ENCODE measurements around the gene UBE2E2. TPM values are rescaled to one million over a fixed set of nuclear protein-coding genes. Genes with fewer than 3 reads are reported as not detected.
A peak's percentile ranks its signal among the peaks of the same experiment; 100 is the strongest.

UBE2E2 gene
- total and polyA plus RNA-seq, 2 of the 13 experiments (the other 11 are each of a cell fraction or from before 2014, with no cell fraction given) = 0.77 to 1.5 TPM

DNA sequence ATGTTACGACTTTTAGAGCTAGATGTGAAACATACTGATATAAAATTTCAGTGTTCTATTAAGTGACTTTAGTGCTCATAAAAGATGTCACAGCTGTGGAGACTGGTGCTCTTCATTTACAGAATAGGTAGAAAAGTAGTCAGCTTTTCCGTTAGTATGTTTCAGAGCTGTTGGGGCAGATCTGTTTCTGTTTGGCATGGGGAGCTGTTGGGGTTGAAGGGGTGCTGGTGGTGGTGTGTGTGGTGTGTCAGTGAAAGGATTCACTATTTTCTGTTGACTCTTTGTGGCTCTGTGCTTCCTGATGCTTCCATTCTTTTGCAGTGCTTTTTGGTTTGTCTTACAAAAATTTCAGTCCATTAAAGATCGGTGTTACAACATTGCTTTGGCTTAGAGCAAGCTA is 3.2 kb downstream of the UBE2E2 start:
- Histone ChIP-seq H3K4me1 (ENCODE audit: insufficient read depth, low read length) (no peaks in the 10 kb centered on the region; the same call in 1 of the 2 replicates), H3K27ac (ENCODE audit: extremely low read length, insufficient read depth, low read length) (no peak overlapping the region), H3K9me3 (ENCODE audit: low read length) (no peaks in the 10 kb centered on the region), H3K79me2 (ENCODE audit: insufficient read depth, low read length) (no peaks in the 10 kb centered on the region), H4K20me1 (ENCODE audit: insufficient read depth, low read length) (no peaks in the 10 kb centered on the region), H3K36me3 (replicated peaks in 1 of 2; ENCODE audit: control insufficient read depth in 1 of 2, insufficient read depth in 2 of 2, low read length in 2 of 2) (no peaks in the 10 kb centered on the region), H3K9ac (ENCODE audit: insufficient read depth, low read depth, low read length) (no peak overlapping the region), H3K4me2 (ENCODE audit: low read depth, low read length) (no peak overlapping the region), H2AFZ (ENCODE audit: low read length) (no peak overlapping the region), H3K4me3 (replicated peaks in 1 of 3; ENCODE audit: insufficient read depth in 1 of 3, low read depth in 2 of 3, low read length in 3 of 3) (no peak overlapping the region), H3K27me3 (ENCODE audit: control insufficient read depth in 1 of 2, insufficient read depth in 2 of 2, low read length in 2 of 2) (peaks cover 0 to 31% of the 10 kb centered on the region in 2 experiments)
- intact Hi-C loops (cut with micrococcal nuclease; ENCODE audit: unreplicated experiment) (no loop called here), in situ Hi-C loops (cut with HindIII; ENCODE audit: extremely low pct_ligation_motif_present, low pct_unique_long_range_greater_than_20kb) (no loop called here)
- FAIRE-seq = no peak
- 25% methylated on average over 3 of the region's 3 CpGs for WGBS (ENCODE audit: low lambda C conversion rate)
- ChIA-PET POLR2A (no interaction called here), CTCF (ENCODE audit: low intra/inter-chr PET ratio, low total read pairs) (no interaction called here)
- ATAC-seq = no peak
- DNase-seq (ENCODE audit: low spot score) = no peak
- TF ChIP-seq, protein P1, sequence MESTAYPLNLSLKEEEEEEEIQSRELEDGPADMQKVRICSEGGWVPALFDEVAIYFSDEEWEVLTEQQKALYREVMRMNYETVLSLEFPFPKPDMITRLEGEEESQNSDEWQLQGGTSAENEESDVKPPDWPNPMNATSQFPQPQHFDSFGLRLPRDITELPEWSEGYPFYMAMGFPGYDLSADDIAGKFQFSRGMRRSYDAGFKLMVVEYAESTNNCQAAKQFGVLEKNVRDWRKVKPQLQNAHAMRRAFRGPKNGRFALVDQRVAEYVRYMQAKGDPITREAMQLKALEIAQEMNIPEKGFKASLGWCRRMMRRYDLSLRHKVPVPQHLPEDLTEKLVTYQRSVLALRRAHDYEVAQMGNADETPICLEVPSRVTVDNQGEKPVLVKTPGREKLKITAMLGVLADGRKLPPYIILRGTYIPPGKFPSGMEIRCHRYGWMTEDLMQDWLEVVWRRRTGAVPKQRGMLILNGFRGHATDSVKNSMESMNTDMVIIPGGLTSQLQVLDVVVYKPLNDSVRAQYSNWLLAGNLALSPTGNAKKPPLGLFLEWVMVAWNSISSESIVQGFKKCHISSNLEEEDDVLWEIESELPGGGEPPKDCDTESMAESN (CRISPR knock-in tag; conservative IDR thresholded peaks at IDR 0.05) = no peak
- TF ChIP-seq SP140L (CRISPR knock-in tag; IDR thresholded peaks at IDR 0.05; ENCODE audit: borderline replicate concordance) = no peak
- no peak for TF ChIP-seq REXO4 (CRISPR knock-in tag; IDR thresholded peaks at IDR 0.05; ENCODE audit: borderline replicate concordance)
- no peak for TF ChIP-seq AKAP8 (CRISPR knock-in tag; IDR thresholded peaks at IDR 0.05)
- no TSS peak for BruUV-seq (replicated peaks)

DNA sequence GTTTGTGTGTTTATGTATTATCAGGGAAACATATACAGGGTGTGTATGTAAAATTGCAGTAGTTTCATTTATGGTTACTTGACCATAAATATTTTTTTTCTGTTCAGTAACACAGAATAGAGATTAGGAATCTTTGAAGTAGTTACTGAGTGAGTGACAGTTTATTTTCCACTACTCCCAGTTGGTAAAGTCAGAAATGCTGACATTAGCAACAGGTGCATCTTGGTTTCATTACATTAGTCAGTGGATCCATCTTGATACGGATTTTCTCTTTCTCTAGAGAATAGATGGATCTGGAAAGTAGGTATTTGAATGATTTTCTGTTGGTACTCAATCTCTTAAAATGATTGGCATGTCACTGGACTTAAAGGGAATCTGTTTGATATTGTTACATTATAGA is 6.0 kb downstream of the UBE2E2 start:
- in situ Hi-C loops (cut with HindIII; ENCODE audit: extremely low pct_ligation_motif_present, low pct_unique_long_range_greater_than_20kb) (no loop called here), intact Hi-C loops (cut with micrococcal nuclease; ENCODE audit: unreplicated experiment) (no loop called here)
- no TSS peak for BruUV-seq (replicated peaks)
- ATAC-seq (no peak), DNase-seq (ENCODE audit: low spot score) (no peak), FAIRE-seq (no peak)
- no peak overlapping the region for H3K9ac ChIP-seq (ENCODE audit: insufficient read depth, low read depth, low read length)
- TF ChIP-seq, protein P2, sequence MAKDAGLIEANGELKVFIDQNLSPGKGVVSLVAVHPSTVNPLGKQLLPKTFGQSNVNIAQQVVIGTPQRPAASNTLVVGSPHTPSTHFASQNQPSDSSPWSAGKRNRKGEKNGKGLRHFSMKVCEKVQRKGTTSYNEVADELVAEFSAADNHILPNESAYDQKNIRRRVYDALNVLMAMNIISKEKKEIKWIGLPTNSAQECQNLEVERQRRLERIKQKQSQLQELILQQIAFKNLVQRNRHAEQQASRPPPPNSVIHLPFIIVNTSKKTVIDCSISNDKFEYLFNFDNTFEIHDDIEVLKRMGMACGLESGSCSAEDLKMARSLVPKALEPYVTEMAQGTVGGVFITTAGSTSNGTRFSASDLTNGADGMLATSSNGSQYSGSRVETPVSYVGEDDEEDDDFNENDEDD (CRISPR knock-in tag; IDR thresholded peaks at IDR 0.05; ENCODE audit: borderline replicate concordance) = no peak
- TF ChIP-seq JUND (CRISPR knock-in tag; IDR thresholded peaks at IDR 0.05) = no peak
- no peak for TF ChIP-seq SALL2 (CRISPR knock-in tag; IDR thresholded peaks at IDR 0.05)
- TF ChIP-seq, protein P3, sequence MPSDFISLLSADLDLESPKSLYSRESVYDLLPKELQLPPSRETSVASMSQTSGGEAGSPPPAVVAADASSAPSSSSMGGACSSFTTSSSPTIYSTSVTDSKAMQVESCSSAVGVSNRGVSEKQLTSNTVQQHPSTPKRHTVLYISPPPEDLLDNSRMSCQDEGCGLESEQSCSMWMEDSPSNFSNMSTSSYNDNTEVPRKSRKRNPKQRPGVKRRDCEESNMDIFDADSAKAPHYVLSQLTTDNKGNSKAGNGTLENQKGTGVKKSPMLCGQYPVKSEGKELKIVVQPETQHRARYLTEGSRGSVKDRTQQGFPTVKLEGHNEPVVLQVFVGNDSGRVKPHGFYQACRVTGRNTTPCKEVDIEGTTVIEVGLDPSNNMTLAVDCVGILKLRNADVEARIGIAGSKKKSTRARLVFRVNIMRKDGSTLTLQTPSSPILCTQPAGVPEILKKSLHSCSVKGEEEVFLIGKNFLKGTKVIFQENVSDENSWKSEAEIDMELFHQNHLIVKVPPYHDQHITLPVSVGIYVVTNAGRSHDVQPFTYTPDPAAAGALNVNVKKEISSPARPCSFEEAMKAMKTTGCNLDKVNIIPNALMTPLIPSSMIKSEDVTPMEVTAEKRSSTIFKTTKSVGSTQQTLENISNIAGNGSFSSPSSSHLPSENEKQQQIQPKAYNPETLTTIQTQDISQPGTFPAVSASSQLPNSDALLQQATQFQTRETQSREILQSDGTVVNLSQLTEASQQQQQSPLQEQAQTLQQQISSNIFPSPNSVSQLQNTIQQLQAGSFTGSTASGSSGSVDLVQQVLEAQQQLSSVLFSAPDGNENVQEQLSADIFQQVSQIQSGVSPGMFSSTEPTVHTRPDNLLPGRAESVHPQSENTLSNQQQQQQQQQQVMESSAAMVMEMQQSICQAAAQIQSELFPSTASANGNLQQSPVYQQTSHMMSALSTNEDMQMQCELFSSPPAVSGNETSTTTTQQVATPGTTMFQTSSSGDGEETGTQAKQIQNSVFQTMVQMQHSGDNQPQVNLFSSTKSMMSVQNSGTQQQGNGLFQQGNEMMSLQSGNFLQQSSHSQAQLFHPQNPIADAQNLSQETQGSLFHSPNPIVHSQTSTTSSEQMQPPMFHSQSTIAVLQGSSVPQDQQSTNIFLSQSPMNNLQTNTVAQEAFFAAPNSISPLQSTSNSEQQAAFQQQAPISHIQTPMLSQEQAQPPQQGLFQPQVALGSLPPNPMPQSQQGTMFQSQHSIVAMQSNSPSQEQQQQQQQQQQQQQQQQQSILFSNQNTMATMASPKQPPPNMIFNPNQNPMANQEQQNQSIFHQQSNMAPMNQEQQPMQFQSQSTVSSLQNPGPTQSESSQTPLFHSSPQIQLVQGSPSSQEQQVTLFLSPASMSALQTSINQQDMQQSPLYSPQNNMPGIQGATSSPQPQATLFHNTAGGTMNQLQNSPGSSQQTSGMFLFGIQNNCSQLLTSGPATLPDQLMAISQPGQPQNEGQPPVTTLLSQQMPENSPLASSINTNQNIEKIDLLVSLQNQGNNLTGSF (CRISPR knock-in tag; IDR thresholded peaks at IDR 0.05) = no peak
- peak in 1 of 2 experiments; percentile 24; a peak in 2 of 4 replicates for TF ChIP-seq MAFK (conservative IDR thresholded peaks at IDR 0.05 in 1 of 2, IDR thresholded peaks at IDR 0.05 in 1 of 2; ENCODE audit: low read length in 2 of 2)
- WGBS (ENCODE audit: low lambda C conversion rate) = 23% methylated on average over 1 of the region's 1 CpG
- no peak overlapping the region for H3K4me3 ChIP-seq (replicated peaks in 1 of 3; ENCODE audit: insufficient read depth in 1 of 3, low read depth in 2 of 3, low read length in 3 of 3)
- ChIA-PET CTCF (ENCODE audit: low intra/inter-chr PET ratio, low total read pairs) (no interaction called here), POLR2A (no interaction called here)
- H2AFZ ChIP-seq (ENCODE audit: low read length) = no peak overlapping the region
- H3K27ac ChIP-seq (ENCODE audit: extremely low read length, insufficient read depth, low read length) = no peak overlapping the region
- no peaks in the 10 kb centered on the region for H4K20me1 ChIP-seq (ENCODE audit: insufficient read depth, low read length)
- no peaks in the 10 kb centered on the region for H3K36me3 ChIP-seq (replicated peaks in 1 of 2; ENCODE audit: control insufficient read depth in 1 of 2, insufficient read depth in 2 of 2, low read length in 2 of 2)
- no peaks in the 10 kb centered on the region for H3K9me3 ChIP-seq (ENCODE audit: low read length)
- H3K27me3 ChIP-seq (ENCODE audit: control insufficient read depth in 1 of 2, insufficient read depth in 2 of 2, low read length in 2 of 2) = peaks cover 0 to 10% of the 10 kb centered on the region in 2 experiments; a peak in 3 of 5 replicates
- H3K79me2 ChIP-seq (ENCODE audit: insufficient read depth, low read length) = no peaks in the 10 kb centered on the region
- H3K4me1 ChIP-seq (ENCODE audit: insufficient read depth, low read length) = no peaks in the 10 kb centered on the region
- H3K4me2 ChIP-seq (ENCODE audit: low read depth, low read length) = no peak overlapping the region

Data from HepG2 (cell line).